Caco-2 (cell line): ENCODE data around the gene TCEAL1. TPM values are rescaled to one million over a fixed set of nuclear protein-coding genes. Genes with fewer than 3 reads are reported as not detected.

ENCODE experiments used
- BruUV-seq: library from RNA; stranded (reverse); fragments of 400-500 nt; replicated peaks from 2 replicates; lab custom pipeline; 2021; lab: Mats Ljungman, UMichigan
- CTCF ChIA-PET: fragments of 300-600 bp; sonication (Branson Sonifier 250); formaldehyde crosslinking; loops from one replicate; lab custom pipeline; 2022; ENCODE audit warnings: antibody characterized with exemption; lab: Charles Lee
- POLR2A ChIA-PET: fragments of 300-600 bp; sonication (Branson Sonifier 250); formaldehyde crosslinking; loops from one replicate; lab custom pipeline; 2022; ENCODE audit warnings: antibody characterized with exemption; lab: Charles Lee
- DNase-seq, 2 experiments: peaks; one replicate each; pipeline versions ENCODE4 v3.0.0 to v3.0.0-alpha.2; 2020 to 2022
- H3K27me3 ChIP-seq: replicated peaks from 2 replicates; pipeline ENCODE4 v1.6.0; 2011; ENCODE audit warnings: low read length; ENCODE audit not compliant: control insufficient read depth, insufficient read depth
- H3K36me3 ChIP-seq: 2 replicates; pipeline ENCODE4 v1.5.1; 2011; ENCODE audit warnings: low read length; ENCODE audit not compliant: control insufficient read depth, insufficient read depth
- H3K4me1 ChIP-seq: fragments of 250-450 bp; sonication (Bioruptor Pico); 2 replicates; pipeline ENCODE4 v1.5.1; 2020; ENCODE audit warnings: mild to moderate bottlenecking
- H3K4me3 ChIP-seq: 2 replicates; pipeline ENCODE4 v1.5.1; 2011; ENCODE audit warnings: low read depth, mild to moderate bottlenecking, control low read depth, low read length
- H3K9me3 ChIP-seq: fragments of 250-450 bp; sonication (Bioruptor Pico); 2 replicates; pipeline ENCODE4 v1.5.1; 2020; ENCODE audit warnings: mild to moderate bottlenecking, moderate library complexity
- H3K27ac Mint-ChIP-seq: one replicate; pipeline ENCODE4 v1.8.0; 2022; ENCODE audit warnings: mixed read lengths; ENCODE audit not compliant: unreplicated experiment
- H3K27me3 Mint-ChIP-seq: one replicate; pipeline ENCODE4 v1.8.0; 2022; ENCODE audit warnings: mixed read lengths; ENCODE audit not compliant: insufficient read depth, unreplicated experiment
- H3K36me3 Mint-ChIP-seq: one replicate; pipeline ENCODE4 v1.8.0; 2022; ENCODE audit warnings: mild to moderate bottlenecking, mixed read lengths; ENCODE audit not compliant: insufficient read depth, unreplicated experiment
- H3K4me1 Mint-ChIP-seq: one replicate; pipeline ENCODE4 v1.8.0; 2022; ENCODE audit warnings: low read depth, mixed read lengths; ENCODE audit not compliant: unreplicated experiment
- H3K4me3 Mint-ChIP-seq: one replicate; pipeline ENCODE4 v1.8.0; 2022; ENCODE audit warnings: mild to moderate bottlenecking, moderate library complexity, mixed read lengths; ENCODE audit not compliant: unreplicated experiment
- H3K9me3 Mint-ChIP-seq: one replicate; pipeline ENCODE4 v1.8.0; 2022; ENCODE audit warnings: mixed read lengths; ENCODE audit not compliant: unreplicated experiment
- CTCF ChIP-seq, 2 experiments: fragments of 200-600 bp in 1 of 2; IDR thresholded peaks; 1 replicate in 1 of 2; 2 replicates in 1 of 2; pipeline versions ENCODE4 v1.5.1 to v1.8.0; 2011 to 2022; ENCODE audit warnings: antibody characterized with exemption in 1 of 2, control low read depth in 1 of 2, inconsistent platforms in 1 of 2, low read depth in 1 of 2, low read length in 1 of 2, mild to moderate bottlenecking in 1 of 2, moderate library complexity in 1 of 2; ENCODE audit not compliant: insufficient read depth in 1 of 2, severe bottlenecking in 1 of 2, unreplicated experiment in 1 of 2
- intact Hi-C: fragments of 100-400 bp; cut with micrococcal nuclease; formaldehyde crosslinking; loops from one replicate; pipeline ENCODE4 v1.10.0; 2022; ENCODE audit not compliant: unreplicated experiment
- total RNA-seq: library from RNA; stranded (reverse); gene quantifications from 2 replicates; pipeline ENCODE4 v1.2.3, GENCODE V29; 2022

Gene TCEAL1
- total RNA-seq, 1 experiment from 2014 or later = 11.8 TPM

- intact Hi-C loops = no loop called here
- ChIA-PET CTCF (interaction anchor here (1.2 kb wide), 1 partner anchor 13 kb away, joined by 3 read pairs; no protein-coding TSS in a partner anchor), POLR2A (no interaction called here)
- no peak overlapping the region for H3K4me3 Mint-ChIP-seq
- no peaks in the 10 kb centered on the region for H3K4me1 ChIP-seq
- no peaks in the 10 kb centered on the region for H3K36me3 ChIP-seq
- peaks cover 6% of the 10 kb centered on the region for H3K36me3 Mint-ChIP-seq
- TF ChIP-seq CTCF (IDR thresholded peaks at IDR 0.05; ENCODE audit: insufficient read depth in 1 of 2, low read depth in 1 of 2, low read length in 1 of 2, severe bottlenecking in 1 of 2, unreplicated experiment in 1 of 2) = no peak
- H3K4me3 ChIP-seq = no peak overlapping the region
- H3K27me3 Mint-ChIP-seq = no peaks in the 10 kb centered on the region
- no peaks in the 10 kb centered on the region for H3K27me3 ChIP-seq
- no TSS peak for BruUV-seq
- DNase-seq = no peak
- H3K9me3 ChIP-seq = no peaks in the 10 kb centered on the region
- no peaks in the 10 kb centered on the region for H3K4me1 Mint-ChIP-seq
- H3K27ac Mint-ChIP-seq = no peak overlapping the region
- H3K9me3 Mint-ChIP-seq = no peaks in the 10 kb centered on the region
Measured at GRCh38 chrX:103616676-103617186, 12.0 kb upstream of the TCEAL1 start.

GRCh38 chrX:103624111-103624510 is 4.7 kb upstream of the TCEAL1 start:
- POLR2A ChIA-PET = no interaction called here
- no peaks in the 10 kb centered on the region for H3K27me3 ChIP-seq
- H3K4me3 Mint-ChIP-seq = no peak overlapping the region
- H3K4me3 ChIP-seq = no peak overlapping the region
- no peaks in the 10 kb centered on the region for H3K36me3 ChIP-seq
- no peaks in the 10 kb centered on the region for H3K9me3 Mint-ChIP-seq
- H3K27ac Mint-ChIP-seq = no peak overlapping the region
- no peaks in the 10 kb centered on the region for H3K36me3 Mint-ChIP-seq
- intact Hi-C loops = no loop called here
- no peak for TF ChIP-seq CTCF (IDR thresholded peaks at IDR 0.05; ENCODE audit: insufficient read depth in 1 of 2, low read depth in 1 of 2, low read length in 1 of 2, severe bottlenecking in 1 of 2, unreplicated experiment in 1 of 2)
- DNase-seq = no peak
- no peaks in the 10 kb centered on the region for H3K9me3 ChIP-seq
- H3K4me1 ChIP-seq = no peaks in the 10 kb centered on the region
- CTCF ChIA-PET = no interaction called here
- H3K4me1 Mint-ChIP-seq = peaks cover 6% of the 10 kb centered on the region
- no TSS peak for BruUV-seq
- no peaks in the 10 kb centered on the region for H3K27me3 Mint-ChIP-seq

- no peak for TF ChIP-seq CTCF (IDR thresholded peaks at IDR 0.05; ENCODE audit: insufficient read depth in 1 of 2, low read depth in 1 of 2, low read length in 1 of 2, severe bottlenecking in 1 of 2, unreplicated experiment in 1 of 2)
- BruUV-seq = no TSS peak
- no peaks in the 10 kb centered on the region for H3K36me3 ChIP-seq
- Mint-ChIP-seq H3K4me1 (peaks cover 12% of the 10 kb centered on the region), H3K9me3 (no peaks in the 10 kb centered on the region), H3K27ac (no peak overlapping the region), H3K4me3 (no peak overlapping the region), H3K27me3 (no peaks in the 10 kb centered on the region), H3K36me3 (peaks cover 5% of the 10 kb centered on the region)
- DNase-seq = no peak
- intact Hi-C loops = no loop called here
- no peaks in the 10 kb centered on the region for H3K9me3 ChIP-seq
- H3K4me1 ChIP-seq = no peaks in the 10 kb centered on the region
- no peaks in the 10 kb centered on the region for H3K27me3 ChIP-seq
- no peak overlapping the region for H3K4me3 ChIP-seq
- POLR2A ChIA-PET = no interaction called here
- CTCF ChIA-PET = no interaction called here
Measured at GRCh38 chrX:103626855-103627254, 1.9 kb upstream of the TCEAL1 start.
